Measurements from ENCODE around the gene CERS6. TPM values are rescaled to one million over a fixed set of nuclear protein-coding genes. Genes with fewer than 3 reads are reported as not detected.

CERS6 gene
- total and polyA plus RNA-seq, 2 experiments from 2014 or later, result 7.4 to 35.0 TPM

- Histone ChIP-seq H3K27ac (ENCODE audit: low read depth) (no peak overlapping the region), H3K4me3 (no peak overlapping the region), H3K4me2 (no peak overlapping the region), H2AFZ (no peak overlapping the region), H3K4me1 (ENCODE audit: insufficient read depth) (peaks cover 7% of the 10 kb centered on the region), H3F3A (replicated peaks; ENCODE audit: low read depth) (no peaks in the 10 kb centered on the region), H3K79me2 (replicated peaks; ENCODE audit: insufficient read depth) (no peaks in the 10 kb centered on the region), H4K20me1 (replicated peaks; ENCODE audit: insufficient read depth) (no peaks in the 10 kb centered on the region), H3K36me3 (ENCODE audit: insufficient read depth) (no peaks in the 10 kb centered on the region), H3K9me2 (ENCODE audit: insufficient read depth) (peaks cover 9% of the 10 kb centered on the region), H3K27me3 (ENCODE audit: insufficient read depth) (no peaks in the 10 kb centered on the region)
- Mint-ChIP-seq H3K9me3 (no peaks in the 10 kb centered on the region), H3K4me1 (peaks cover 7% of the 10 kb centered on the region), H3K4me3 (no peak overlapping the region), H3K27me3 (ENCODE audit: insufficient read depth, low read depth, poor library complexity) (peaks cover 2% of the 10 kb centered on the region), H3K27ac (no peak overlapping the region), H3K36me3 (ENCODE audit: low read depth) (no peaks in the 10 kb centered on the region)
- ATAC-seq (no peak), DNase-seq (ENCODE audit: low spot score) (no peak)
- no peak for TF ChIP-seq CREB1 (CRISPR knock-in tag; IDR thresholded peaks at IDR 0.05; ENCODE audit: low read depth)
- TF ChIP-seq ZNF462 (CRISPR knock-in tag; IDR thresholded peaks at IDR 0.05), result no peak
- no peak for TF ChIP-seq JUNB (IDR thresholded peaks at IDR 0.05; ENCODE audit: unreplicated experiment)
- no peak for TF ChIP-seq ETS1 (IDR thresholded peaks at IDR 0.05)
- no peak for TF ChIP-seq EZH2 (IDR thresholded peaks at IDR 0.05; ENCODE audit: low read depth, unreplicated experiment)
- TF ChIP-seq POLR2AphosphoS5 (IDR thresholded peaks at IDR 0.05; ENCODE audit: low read depth), result no peak
- TF ChIP-seq ZNF114 (CRISPR knock-in tag; IDR thresholded peaks at IDR 0.05), result no peak
- TF ChIP-seq EZH2phosphoT487 (IDR thresholded peaks at IDR 0.05; ENCODE audit: unreplicated experiment), result no peak
- no peak for TF ChIP-seq CTCF (conservative IDR thresholded peaks at IDR 0.05; ENCODE audit: low read depth in 2 of 2)
- no peak for TF ChIP-seq REST (IDR thresholded peaks at IDR 0.05; ENCODE audit: unreplicated experiment)
- no peak for TF ChIP-seq ZNF331 (CRISPR knock-in tag; IDR thresholded peaks at IDR 0.05; ENCODE audit: low read depth)
- TF ChIP-seq STAT1 (IDR thresholded peaks at IDR 0.05; ENCODE audit: unreplicated experiment), result no peak
- TF ChIP-seq NANOG (IDR thresholded peaks at IDR 0.05; ENCODE audit: borderline replicate concordance), result no peak
These were observed 16.5 kb upstream of the CERS6 start for GRCh38 chr2:168439536-168439935.
